GM19438 (cell line): ENCODE results near the gene RAP1GAP.
"Not testable (repeated sequence)": the region's sequence is repeated elsewhere in the genome, so short reads cannot be mapped to it uniquely, and the experiment has no call there.

Experiments used
- ATAC-seq: cut with Tn5 transposase; IDR thresholded peaks from one replicate; pipeline ENCODE4 v1.9.1; 2021; ENCODE audit warnings: low read depth; ENCODE audit not compliant: unreplicated experiment

The RAP1GAP gene

GRCh38 chr1:21680381-21680780 lies 11.2 kb upstream of the RAP1GAP start:
- no peak for ATAC-seq

DNA sequence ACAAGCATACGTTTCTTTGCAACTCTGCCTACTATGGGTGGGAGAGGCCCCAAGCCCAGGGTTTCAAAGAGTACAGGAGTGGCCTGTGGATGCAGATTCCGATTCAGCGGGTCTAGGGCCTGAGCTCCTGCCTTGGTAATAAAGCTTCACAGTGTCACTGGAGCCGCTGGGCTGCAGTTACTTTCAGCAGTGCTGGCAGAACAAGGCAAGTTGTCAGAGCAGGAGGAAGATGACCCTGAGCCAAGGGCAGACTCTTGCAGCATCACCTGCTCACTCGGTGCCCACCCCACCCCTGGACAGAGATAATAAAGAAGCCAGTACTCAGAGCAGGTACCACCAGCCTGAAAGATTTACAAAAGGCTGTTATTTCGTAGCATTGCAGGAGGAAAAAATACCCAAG lies 8.0 kb upstream of the RAP1GAP start:
- no peak for ATAC-seq

- ATAC-seq: no peak
Measured at GRCh38 chr1:21674957-21675356, 5.8 kb upstream of the RAP1GAP start.

GRCh38 chr1:21673853-21674252 lies 4.7 kb upstream of the RAP1GAP start:
- ATAC-seq: not testable (repeated sequence)

GRCh38 chr1:21673277-21673780 lies 4.2 kb upstream of the RAP1GAP start:
- ATAC-seq: no peak

DNA sequence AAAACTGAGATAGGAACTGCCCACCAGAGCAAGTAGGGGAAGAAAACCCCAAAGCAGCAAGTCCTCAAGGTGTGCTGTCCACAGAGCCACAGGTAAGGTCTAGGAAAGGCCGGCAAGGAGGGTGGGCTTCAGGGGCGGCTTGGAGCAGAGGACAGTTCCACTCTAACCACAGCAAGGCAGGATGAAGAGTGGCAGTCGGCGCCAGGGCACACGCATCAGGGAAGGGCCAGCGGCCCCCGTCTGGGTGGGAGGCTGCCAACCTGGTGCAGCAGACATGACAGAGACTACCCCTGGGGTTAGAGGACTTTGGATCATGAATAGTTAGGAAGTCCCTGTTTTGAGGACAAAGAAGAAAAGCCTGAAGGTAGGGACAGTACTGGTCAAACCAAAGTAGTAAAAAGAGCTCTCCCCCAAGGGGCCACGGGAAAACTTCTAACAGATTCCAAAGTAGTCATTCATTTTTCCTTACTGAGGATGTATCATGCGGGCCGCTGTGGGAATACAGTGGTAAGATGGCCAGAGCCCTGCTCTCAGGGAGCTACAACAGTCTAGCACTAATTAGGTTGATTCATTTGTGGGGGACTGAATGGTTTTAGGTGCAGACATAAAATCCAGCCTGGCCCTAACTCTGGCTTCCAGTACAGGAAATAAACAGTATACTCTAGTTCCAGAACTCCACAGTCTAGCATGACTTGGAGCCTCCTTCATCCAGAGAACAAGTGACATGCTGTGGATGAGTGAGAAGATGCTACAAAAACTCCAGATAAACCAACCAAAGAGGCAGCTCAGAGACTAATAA lies 3.5 kb upstream of the RAP1GAP start:
- no peak for ATAC-seq

- ATAC-seq: no peak
Measured at GRCh38 chr1:21671915-21672314, 2.8 kb upstream of the RAP1GAP start.

DNA sequence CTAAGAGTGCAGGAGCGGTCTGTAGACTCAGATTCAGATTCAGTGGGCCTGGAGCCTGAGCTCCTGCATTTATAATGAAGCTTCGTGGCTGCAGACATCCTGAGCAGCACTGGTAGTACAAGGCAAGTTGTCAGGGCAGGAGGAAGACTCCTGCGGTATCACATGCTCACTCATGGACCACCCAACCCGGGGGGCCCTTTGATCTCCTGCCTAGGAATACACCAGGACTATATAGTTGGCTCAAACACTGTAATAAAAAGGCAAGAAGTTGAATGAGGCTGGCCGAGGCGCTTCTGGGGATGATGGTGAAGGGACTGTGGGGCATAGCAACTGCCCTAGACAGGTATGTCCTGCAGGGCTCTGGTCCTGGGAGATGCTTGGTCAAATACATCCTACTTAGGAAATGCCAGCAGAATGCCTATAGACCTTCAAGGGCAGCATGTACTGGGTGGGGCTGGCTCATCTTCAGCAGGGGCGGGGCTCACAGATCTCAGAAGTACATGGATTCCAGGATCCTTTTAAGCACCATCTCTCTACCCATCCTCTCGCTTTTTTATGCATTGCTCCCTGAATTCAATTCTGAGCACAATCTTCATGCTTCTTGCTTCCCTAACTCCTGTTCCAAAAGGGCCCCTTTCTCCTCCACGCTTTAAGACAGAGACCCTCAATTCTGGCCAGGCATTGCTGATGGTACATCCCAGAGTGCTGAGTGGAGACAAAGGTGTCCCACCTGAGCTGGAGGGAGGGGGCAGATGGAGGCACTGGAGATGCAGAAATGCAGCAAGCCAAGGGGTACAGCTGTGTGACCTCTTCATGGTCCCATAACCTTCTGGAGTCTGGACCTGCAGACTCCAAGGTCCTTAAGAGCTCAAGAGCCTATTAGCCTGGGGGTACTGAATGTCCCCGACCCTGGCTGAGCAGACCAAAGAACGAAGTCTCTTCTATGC lies 2.1 kb upstream of the RAP1GAP start:
- ATAC-seq: no peak

DNA sequence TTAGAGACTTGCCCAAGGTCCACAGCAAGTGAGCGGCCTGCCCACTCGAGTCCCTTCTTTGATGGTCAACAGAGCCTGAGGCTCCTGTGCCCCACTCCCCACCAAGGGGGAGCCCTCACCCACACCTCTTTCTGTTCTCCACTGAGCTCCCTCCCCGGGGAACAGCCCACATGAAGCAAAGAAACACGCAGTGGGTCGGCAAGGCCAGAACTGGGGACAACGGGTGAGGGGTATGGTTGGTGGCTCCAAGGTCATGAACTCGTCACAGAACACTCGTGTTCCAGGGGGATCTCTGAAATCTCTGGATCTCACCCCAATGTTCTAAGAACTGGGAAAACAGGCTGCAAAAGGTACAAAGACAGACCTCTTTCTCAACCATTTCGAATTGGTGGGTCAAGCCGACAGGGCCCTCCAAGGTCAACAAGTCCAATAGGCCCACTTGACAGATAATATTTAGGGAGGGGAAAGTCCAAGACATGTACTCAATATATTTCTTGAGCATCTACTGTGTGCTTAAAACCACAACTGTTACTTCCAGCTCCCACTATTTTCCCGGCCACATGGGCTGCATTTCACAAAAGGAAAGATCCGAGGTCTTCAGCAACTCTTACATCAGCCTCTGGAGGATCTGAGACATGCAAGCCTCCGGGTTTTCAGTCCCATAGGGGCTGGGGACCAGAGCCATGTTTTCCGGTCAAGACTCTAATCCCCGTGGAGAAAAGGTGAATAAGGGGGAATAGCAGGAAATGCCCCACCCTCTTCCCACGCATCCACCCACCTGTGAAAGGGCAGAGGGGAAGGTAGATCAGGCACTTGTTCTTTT lies 1.1 kb upstream of the RAP1GAP start:
- ATAC-seq: no peak

DNA sequence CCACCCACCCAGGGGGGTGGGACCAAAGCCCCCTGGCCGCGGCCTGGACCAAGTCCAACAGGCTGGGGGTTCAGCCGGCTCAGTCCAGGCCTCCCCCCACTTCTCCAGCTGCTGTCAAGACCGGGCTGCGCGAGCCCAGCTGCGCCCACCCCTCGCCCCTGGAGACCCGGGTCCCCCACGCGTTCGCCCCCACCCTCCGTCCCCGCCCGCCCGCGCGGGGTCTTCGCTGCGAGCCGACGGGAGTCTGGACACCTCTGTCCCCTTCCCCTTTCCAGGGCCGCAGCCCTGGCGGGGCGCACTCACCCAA lies 253 bp downstream of the RAP1GAP start:
- ATAC-seq: no peak

DNA sequence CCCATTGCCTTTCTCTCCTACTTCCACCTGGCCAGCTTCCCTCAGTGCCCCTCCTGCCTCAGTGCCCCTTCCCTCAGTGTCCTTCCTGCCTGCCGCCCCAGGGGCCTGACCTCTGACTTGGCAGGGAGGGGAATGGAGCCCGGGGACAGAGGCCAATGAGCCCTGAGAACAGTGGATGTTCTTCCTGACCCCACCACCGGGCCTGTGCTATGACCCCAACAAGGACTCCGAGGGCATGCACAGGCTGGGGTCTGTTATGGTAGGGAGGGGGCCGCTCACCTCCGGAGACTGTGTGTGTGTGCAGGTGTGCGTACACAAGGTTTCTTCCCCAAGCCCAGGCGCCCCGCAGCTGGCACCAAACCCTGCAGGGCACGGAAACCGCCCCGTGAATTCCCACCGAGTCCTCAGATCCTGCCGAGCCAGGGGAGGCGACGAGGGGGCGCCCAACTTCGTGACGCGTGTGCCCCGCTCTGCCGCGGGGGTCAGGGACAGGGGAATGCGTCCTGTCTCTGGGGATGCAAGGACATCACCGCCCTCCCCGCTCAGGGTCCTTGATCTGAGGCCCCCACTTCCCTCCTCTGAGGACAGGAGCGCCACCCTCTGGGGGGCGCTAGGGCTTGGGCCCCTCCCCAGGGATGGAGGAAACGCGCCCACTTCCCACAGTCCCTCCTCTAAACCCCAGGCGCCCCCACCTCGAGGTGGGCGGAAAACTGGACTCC lies 766 bp downstream of the RAP1GAP start:
- no peak for ATAC-seq

DNA sequence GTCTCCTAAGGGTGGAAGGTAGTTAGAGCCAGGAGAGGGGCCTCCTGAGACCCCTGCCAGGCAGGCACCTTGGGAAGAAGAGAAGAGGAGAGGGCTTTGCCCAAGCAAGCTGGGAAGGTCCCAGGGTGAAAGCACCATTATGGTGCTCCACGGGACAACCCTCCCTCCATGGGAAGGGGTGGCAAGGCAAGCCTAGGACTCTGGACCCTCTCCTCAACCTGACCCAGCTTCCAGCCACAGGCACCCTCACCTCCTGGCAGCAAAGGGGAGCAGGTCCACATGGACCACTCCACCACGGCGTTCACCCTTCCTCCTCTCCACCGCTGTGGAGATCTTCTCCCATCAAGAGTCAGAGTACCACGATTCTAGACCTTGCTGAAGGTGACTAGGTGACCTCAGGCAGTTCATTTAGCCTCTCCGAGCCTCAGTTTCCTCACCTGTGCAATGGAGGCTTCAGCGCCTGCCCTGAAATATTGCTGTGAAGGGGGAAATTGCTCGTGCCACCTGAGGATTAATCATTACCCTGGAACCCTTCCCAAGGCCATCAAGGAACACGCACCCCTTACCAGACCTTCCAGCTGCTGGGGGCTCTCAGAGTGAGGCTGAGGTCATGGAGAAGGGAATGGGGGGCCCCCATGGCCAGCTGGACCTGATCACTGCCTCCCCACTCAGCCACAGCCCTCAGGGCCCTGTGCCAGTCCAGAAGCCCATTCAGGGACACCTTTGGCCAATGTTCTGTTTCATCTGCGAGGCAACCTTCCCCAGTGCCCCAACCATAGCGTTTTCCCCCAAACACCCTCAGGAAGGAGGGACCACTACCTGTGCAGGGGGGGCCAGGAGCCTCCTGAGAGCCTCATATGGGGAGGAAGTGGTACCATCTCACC lies 1.6 kb downstream of the RAP1GAP start:
- ATAC-seq: no peak

- no peak for ATAC-seq
Measured at GRCh38 chr1:21666576-21667320, 2.4 kb downstream of the RAP1GAP start.

- no peak for ATAC-seq
Measured at GRCh38 chr1:21665711-21666575, 3.2 kb downstream of the RAP1GAP start.

GRCh38 chr1:21664806-21665588 lies 4.2 kb downstream of the RAP1GAP start:
- no peak for ATAC-seq

DNA sequence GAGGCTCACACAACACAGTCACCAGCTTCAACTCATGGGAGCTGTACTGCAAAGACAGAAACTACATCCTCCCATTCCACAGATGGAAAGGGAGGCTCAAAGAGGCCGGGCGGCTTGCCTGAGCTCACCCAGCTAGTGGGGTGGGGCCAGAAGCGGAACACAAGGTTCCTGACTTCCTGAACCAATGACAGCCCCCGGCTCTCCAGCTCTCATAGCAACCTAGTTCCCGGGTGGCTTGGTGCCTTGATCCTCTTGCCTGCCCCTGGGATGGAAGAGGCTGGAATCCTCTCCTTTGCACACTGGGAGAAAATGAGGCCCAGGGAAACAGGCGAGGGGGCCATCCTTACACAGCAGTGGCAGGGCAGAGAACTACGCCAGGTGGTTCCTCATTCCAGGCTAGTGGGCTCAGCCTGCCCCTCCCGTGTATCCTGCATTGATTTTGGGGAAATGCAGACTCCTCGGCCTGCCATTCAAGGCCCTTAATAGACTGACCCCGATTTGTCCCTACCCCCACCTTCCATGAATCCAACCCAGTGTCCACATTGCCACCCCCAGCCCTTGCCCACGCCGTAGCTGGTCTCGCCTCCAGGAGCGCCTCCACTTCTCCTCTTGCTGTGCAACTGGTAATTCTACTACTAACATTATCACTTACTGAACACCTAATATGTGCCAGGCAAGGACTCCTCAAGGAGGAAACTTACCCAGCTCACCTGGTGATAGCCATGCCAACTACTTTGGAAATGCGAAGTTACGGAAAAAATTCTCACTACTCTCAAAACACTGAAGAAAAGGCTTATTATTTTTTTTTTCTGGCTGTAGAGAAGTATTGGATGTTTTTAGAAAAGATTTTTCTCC lies 5.0 kb downstream of the RAP1GAP start:
- ATAC-seq: no peak
